HG03558 (cell line): Measurements from ENCODE around the gene C6orf118.

Experiments used
- ATAC-seq: cut with Tn5 transposase; IDR thresholded peaks from one replicate; pipeline ENCODE4 v1.9.1; 2021; ENCODE audit warnings: moderate number of reproducible peaks; ENCODE audit not compliant: unreplicated experiment; ENCODE audit errors: extremely low read depth

C6orf118 gene

GRCh38 chr6:165308926-165309731 lies at the start of gene C6orf118:
Gene C6orf118 (minus strand): TSS chr6:165309605. CDS start chr6:165309586, 19 bp downstream.
- no peak for ATAC-seq

GRCh38 chr6:165345700-165346099 lies 36.3 kb upstream of the C6orf118 start:
- no peak for ATAC-seq

GRCh38 chr6:165340532-165340931 lies 31.1 kb upstream of the C6orf118 start:
- no peak for ATAC-seq

DNA sequence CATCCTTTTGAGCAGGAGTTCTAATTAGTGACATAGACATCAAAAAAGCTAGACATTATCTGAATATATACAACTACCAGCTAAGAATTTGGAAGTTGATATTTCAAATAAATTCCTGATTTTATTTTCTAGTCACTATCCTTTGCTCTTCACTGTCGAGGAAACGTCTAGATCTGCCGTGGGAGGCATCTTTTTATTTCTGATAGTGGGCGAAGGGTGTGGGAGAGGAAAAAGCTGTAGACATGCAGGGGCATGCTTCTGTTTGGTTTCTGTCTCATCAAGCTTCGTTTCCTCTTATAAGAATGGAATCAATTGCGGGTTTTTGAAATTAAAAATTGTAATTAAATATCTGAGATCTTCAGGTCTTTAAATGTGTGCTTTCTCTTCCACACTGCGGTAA lies 16.2 kb upstream of the C6orf118 start:
- no peak for ATAC-seq

DNA sequence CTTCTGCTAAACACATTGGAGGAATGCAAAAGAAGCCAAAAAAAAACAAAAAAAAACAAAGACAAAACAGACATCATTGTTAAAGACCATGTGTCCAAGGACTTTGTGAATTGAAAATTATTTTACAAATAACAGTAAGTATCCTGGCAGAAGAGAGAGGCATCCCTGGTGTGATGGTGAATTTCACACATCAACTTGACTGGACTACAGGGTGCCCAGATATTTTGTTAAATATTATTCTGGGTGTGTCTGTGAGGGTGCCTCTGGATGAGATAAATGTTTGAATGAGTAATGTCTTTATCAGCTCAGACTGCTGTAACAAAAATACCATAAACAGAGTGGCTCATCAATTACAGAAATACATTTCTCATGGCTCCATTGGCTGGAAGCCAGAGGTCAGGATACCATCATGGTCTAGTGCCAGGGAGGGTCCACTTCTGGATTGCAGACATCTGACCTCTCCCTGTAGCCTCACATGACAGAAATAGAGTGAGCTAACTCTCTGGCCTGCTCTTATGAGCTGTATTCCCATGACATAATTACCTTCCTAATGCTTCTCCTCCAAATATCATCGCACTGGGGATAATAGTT lies 12.2 kb upstream of the C6orf118 start:
- ATAC-seq: no peak

- ATAC-seq: no peak
Measured at GRCh38 chr6:165321150-165321549, 11.7 kb upstream of the C6orf118 start.

DNA sequence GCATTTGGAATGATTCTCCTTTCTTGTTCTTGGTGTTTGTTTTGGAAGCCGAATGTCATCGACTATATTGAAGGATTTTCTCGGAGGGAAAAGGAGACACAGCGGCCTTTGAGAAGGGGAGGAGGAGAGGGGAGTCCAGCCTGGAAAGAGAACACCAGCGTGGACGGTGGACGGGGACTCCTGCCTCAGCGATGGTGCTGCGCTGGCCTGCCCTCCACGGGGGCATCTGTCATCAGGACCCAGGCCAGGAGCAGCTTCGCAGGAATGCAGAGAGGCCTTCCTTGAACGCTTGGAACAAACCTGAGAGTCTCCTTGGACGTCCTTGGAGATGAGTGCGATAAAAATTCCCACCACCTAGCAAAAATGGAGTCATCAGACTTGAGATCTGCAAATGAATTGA lies 8.3 kb upstream of the C6orf118 start:
- no peak for ATAC-seq

GRCh38 chr6:165306955-165307354 lies 2.5 kb downstream of the C6orf118 start:
- ATAC-seq: no peak

- no peak for ATAC-seq
Measured at GRCh38 chr6:165301372-165302246, 7.8 kb downstream of the C6orf118 start.

- no peak for ATAC-seq
Measured at GRCh38 chr6:165300422-165300936, 8.9 kb downstream of the C6orf118 start.

DNA sequence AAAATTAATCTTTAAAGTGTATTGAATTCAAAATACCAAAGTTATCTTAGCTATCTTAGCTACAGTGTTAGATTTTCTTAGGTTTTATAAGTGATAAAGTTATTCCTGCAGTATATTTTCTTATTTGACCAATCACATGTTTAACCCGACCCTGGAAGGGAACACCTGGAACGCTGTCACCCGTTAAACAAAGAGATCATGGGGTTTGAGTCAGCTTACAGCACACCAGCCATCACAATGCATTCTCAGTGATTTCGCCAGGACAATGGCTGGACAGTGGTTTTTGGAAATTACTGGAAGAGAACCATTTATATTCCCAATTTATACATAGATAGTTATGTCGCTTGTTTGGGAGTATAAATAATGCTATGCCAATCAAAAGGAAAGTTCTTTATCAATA lies 10.5 kb downstream of the C6orf118 start:
- ATAC-seq: no peak

GRCh38 chr6:165298402-165298801 lies 11.0 kb downstream of the C6orf118 start:
- no peak for ATAC-seq

- no peak for ATAC-seq
Measured at GRCh38 chr6:165292657-165293056, 16.7 kb downstream of the C6orf118 start.

DNA sequence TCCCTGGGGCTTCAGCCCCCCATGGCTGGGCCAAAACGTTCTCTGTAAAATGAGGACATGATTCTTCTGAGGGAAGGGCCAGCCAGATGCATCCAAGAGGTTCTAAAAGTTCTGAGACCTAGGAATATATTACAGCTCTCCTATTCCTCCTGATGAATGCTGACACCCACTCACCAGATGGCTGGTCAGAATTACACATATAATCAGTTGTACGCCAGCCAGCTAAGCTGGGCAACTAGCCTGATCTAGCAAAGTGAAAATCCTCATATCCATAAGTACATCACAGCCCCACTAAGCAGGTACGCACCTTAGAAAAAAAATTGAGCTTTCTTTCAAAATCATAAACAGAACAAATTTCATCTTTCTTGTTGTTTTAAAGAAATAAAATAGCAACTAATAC lies 34.8 kb downstream of the C6orf118 start:
- no peak for ATAC-seq

- ATAC-seq: no peak
Measured at GRCh38 chr6:165272585-165272984, 36.8 kb downstream of the C6orf118 start.

DNA sequence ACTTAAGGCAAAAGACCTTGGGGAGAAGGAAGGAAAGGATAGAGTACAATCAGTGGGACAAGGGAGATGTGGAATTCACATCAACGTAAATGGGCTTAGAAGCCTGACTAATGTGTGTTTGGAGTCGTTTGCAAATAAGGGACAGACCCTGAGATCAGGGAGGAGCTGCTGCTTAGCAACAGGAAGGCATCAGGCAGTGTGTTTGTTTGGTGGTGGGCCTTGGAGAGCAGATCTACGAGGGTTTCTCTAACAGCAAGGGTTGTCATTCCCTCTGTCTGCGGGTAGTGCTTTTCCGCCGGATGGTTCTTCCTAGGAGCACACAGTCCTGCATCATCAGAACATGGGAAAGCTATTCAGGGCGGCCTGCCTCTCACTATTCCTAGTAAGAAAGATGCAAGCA lies 40.4 kb downstream of the C6orf118 start:
- ATAC-seq: no peak

GRCh38 chr6:165266621-165267020 lies 42.8 kb downstream of the C6orf118 start:
- no peak for ATAC-seq

GRCh38 chr6:165266191-165266590 lies 43.2 kb downstream of the C6orf118 start:
- no peak for ATAC-seq

DNA sequence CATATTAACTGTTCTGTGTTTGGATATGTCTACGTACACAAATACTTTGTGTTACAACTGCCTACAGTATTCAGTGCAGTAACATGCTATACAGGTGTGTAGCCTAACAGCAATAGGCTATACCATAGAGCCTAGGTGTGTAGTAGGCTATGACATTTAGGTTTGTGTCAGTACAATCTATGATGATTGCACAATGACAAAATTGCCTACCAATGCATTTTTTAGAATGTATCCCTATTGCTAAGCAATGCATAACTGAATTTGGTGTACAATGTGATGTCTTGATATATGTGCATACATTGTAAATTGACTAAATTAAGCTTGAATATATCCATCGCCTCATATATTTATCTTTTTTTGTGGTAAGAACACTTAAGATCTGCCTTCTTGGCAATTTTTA lies 48.9 kb downstream of the C6orf118 start:
- ATAC-seq: no peak

GRCh38 chr6:165249808-165250207 lies 59.6 kb downstream of the C6orf118 start:
- no peak for ATAC-seq

- no peak for ATAC-seq
Measured at GRCh38 chr6:165245701-165246100, 63.7 kb downstream of the C6orf118 start.
